Stimulated activated CD4-positive, alpha-beta T cell treated with anti-CD3 and anti-CD28 coated beads, Interleukin-12 subunit alpha, Interleukin-12 subunit beta, amount 100 ng/mL, for 24 hours (primary cell): ENCODE measurements around the gene TUFT1.
"Not testable (repeated sequence)": the region's sequence is repeated elsewhere in the genome, so short reads cannot be mapped to it uniquely, and the experiment has no call there.

Experiments
- DNase-seq, 2 experiments: peaks; one replicate each; pipeline ENCODE4 v3.0.0-alpha.2; 2020; ENCODE audit warnings: low read depth in 2 of 2

TUFT1 gene

GRCh38 chr1:151579436-151580225, 39.5 kb downstream of the TUFT1 start:
- no peak for DNase-seq

- DNase-seq = no peak
These were observed 41.3 kb downstream of the TUFT1 start for GRCh38 chr1:151581451-151581850.

GRCh38 chr1:151581921-151582320, 41.8 kb downstream of the TUFT1 start:
- DNase-seq = no peak

- no peak for DNase-seq
These were observed 43.7 kb downstream of the TUFT1 start for GRCh38 chr1:151583796-151584195.

- DNase-seq = no peak
These were observed 44.2 kb downstream of the TUFT1 start for GRCh38 chr1:151584278-151584677.

DNA sequence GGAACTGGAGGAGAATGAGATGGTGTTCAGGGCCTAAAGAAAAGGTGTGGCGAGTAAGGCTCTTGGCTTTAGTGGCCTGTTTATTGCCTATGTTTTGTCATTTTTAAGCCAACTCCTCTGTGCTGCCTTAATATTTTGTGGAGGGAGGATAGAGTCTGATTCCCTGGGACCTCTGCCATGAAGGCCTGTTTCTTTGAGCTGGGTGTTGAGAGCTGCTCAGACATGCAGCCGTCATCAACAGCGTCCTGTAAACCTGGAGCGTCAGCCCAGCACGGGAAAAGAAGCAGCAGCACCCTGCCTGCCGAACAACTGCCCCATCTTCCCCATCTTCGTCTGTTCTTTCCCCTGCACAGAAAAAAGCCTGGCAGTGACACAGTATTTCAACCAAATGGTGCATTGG, 44.7 kb downstream of the TUFT1 start:
- DNase-seq = no peak

- no peak for DNase-seq
These were observed 45.5 kb downstream of the TUFT1 start for GRCh38 chr1:151585622-151586021.

GRCh38 chr1:151590961-151591360, 50.9 kb downstream of the TUFT1 start:
- DNase-seq = no peak

- no peak for DNase-seq
These were observed 53.6 kb downstream of the TUFT1 start for GRCh38 chr1:151593730-151594129.

DNA sequence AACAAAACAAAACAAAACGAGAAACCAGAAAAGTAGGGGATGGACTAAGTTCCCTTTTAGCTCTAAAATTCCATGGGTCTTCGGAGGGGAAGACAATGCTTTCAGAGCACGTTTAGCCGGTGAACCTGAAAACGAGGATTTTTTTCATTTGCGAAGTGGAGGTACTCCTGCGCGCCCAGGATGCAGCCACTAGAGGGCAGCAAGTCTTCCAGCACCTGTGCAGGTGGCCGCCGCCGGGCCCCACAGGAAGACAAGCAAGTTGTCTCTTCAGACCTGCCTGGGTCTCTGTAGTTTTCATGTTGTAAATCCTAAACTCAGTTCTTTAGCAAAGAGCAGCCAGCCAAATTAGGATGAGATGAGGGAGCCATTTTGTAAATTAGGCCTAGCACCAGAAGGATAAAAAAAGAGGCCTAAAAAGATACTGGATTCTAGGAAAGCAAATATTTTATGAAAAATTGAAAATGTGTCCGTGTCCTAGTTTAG, 54.1 kb downstream of the TUFT1 start:
- DNase-seq = peak; percentile 61 to 82

DNA sequence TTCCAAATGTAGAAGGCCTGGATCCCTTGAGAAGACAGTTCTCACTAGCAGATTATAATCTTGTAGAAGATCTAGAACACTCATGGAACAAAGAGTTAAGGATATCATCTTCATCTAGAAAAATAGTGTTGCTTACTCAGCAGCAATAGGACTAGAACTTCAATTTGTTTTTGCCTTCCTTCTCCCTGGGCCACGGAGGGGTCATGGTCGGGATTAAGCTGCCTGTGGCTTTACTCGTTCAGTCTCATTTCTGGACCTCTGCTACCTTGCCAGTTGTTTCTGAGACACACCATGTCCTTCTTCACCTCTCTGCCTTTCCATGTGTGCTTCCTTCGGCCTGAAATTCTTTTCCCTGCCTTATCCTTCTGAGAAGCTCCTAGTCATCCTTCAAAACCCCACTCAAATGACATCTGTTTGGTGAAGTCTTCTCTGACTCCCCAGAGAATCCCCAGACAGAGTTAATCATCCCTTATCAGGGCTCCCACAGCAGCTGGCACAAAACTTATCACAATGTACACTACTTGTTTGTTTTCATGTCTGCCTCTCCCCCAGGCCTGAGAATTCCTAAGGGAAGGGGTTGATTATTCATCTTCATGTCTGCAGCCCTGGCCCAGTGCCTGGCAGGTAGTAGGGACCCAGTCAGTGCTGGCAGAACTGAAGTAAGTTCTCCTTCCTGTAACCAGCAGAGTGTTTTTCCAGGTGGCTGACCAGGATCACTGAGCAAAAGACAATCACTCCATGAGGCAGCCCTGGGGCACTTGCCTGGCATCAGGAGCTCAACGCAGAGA, 56.3 kb downstream of the TUFT1 start:
- no peak for DNase-seq

DNA sequence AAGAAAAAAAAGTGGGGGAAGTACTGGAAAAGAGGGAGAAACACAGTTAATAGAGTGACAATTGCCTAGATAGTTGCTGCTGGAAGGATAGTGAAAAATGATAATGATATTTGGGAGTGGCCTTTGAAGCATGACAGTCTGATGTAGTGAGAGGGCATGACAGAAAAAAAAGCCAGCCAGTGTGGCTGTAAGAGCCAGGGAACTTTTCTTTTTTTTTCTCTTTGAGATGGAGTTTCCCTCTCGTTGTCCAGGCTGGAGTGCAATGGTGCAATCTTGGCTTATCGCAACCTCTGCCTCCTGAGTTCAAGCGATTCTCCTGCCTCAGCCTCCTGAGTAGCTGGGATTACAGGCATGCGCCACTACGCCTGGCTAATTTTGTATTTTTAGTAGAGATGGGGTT, 62.4 kb downstream of the TUFT1 start:
- not testable (repeated sequence) for DNase-seq

DNA sequence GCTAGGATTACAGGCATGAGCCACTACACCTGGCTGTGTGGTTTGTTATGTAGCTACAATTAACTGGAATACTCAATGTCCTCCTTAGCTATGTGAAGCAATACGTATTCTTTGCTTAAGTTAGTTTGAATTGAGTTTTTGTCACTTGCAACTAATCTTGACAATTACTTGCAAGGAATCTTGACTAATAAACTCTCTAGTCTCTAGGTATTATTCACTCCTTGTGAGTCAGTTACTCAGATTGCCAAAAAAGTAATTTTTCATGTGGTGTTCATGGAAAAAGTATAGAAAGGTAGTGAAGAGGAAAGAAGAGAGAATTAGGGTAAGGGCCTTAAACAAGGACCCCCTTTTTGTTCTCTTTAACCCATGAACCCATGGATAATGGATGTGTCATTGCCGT, 64.2 kb downstream of the TUFT1 start:
- no peak for DNase-seq

- no peak for DNase-seq
These were observed 66.3 kb downstream of the TUFT1 start for GRCh38 chr1:151606384-151606783.

DNA sequence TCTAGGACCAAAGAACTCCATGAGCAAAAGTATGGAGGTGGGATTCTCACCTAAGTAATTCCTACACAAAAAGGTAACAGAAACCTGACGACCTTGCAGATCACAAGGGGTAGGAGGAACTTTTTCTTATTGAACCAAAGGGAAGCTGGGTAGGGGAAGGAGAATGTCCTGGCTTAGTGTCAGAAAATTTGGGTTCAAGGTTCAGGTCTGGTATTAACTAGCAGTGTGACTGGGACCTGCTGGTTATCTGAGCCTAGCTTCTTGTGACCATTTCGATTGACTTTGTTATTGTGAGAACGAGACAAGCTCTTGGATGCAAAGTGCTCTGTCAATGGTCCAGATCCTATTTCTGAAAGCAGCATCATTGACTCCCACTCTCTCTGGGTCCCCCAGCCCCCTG, 66.7 kb downstream of the TUFT1 start:
- no peak for DNase-seq

GRCh38 chr1:151610142-151610541, 70.0 kb downstream of the TUFT1 start:
- DNase-seq = no peak

DNA sequence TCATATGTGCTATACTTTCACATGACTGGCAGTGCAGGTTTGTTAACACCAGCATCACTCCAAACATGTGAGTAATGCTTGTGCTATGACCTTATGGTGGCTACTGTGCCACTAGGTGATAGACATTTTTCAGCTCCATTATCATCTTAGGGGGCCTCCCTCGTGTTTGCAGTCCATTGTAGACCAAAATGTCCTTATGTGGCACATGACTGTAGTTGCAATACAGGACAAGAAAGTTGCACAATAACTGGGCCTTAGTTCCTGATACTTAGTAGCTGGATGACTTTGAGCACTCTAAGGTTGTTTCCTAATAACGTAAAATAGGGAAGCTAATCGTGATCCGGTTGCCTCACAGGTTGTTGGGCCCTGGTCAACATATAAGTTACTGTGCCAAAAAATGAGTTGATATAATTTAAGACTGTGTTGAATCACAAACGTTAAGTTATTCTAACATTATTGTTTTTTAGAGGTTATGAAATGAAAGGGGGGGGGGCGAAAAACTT, 71.2 kb downstream of the TUFT1 start:
- no peak for DNase-seq

- DNase-seq = peak; percentile 75 to 83
These were observed 71.9 kb downstream of the TUFT1 start, which contains the start of gene SNX27 for GRCh38 chr1:151611832-151612500. TSS of gene SNX27 (plus strand) at chr1:151612050. CDS start at chr1:151612202, 152 bp downstream.

GRCh38 chr1:151612501-151613281, 72.6 kb downstream of the TUFT1 start:
- DNase-seq = peak in 1 of 2 experiments; percentile 8

DNA sequence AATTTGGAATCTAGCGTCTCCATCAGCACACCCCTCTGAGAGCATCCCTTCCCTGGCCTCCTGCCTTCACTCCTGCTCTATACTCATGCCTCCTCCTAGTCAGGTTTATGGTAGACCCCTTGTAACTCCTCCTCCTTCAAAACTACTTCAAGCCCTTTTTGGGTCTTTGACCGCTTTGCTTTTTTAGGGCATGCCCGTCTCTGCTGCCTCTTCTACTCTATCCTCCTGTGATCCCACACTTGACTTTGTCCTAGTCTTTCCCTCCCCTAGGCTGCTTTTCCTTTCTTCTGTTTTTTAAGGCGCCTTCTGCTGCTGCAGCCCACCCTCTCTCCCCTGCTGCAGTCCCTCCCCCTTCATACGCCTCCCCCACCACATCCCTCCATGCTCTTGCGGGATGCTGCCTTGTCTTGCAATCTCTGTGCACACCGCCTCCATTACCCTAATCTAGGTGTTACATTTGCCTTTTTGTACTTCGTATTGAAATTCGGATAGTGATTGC, 73.2 kb downstream of the TUFT1 start:
- no peak for DNase-seq
